Parathyroid adenoma (tissue), 2 donors: ENCODE data around the gene IGIP.

Source experiments
- H2AFZ ChIP-seq: fragments of 300-600 bp; sonication (generic); one replicate; pipeline ENCODE4 v1.7.0; 2017; ENCODE audit warnings: antibody characterized with exemption, mild to moderate bottlenecking
- H3K27ac ChIP-seq: fragments of 300-600 bp; sonication (generic); one replicate; pipeline ENCODE4 v1.7.0; 2017
- H3K27me3 ChIP-seq: fragments of 300-600 bp; sonication (generic); one replicate; pipeline ENCODE4 v1.7.0; 2017; ENCODE audit warnings: low read length; ENCODE audit not compliant: control insufficient read depth, insufficient read depth
- H3K36me3 ChIP-seq: fragments of 300-600 bp; sonication (generic); one replicate; pipeline ENCODE4 v1.7.0; 2017; ENCODE audit warnings: low read length; ENCODE audit not compliant: control insufficient read depth, insufficient read depth
- H3K4me1 ChIP-seq: fragments of 300-600 bp; sonication (generic); one replicate; pipeline ENCODE4 v1.7.0; 2017; ENCODE audit warnings: control low read depth
- H3K4me2 ChIP-seq: fragments of 300-600 bp; sonication (generic); one replicate; pipeline ENCODE4 v1.7.0; 2017; ENCODE audit warnings: low read length
- H3K4me3 ChIP-seq: fragments of 300-600 bp; sonication (generic); one replicate; pipeline ENCODE4 v1.7.0; 2017; ENCODE audit warnings: low read depth, low read length
- H3K79me2 ChIP-seq: fragments of 300-600 bp; sonication (generic); one replicate; pipeline ENCODE4 v1.7.0; 2017; ENCODE audit warnings: control low read depth
- H3K9ac ChIP-seq: fragments of 300-600 bp; sonication (generic); one replicate; pipeline ENCODE4 v1.7.0; 2017; ENCODE audit warnings: mild to moderate bottlenecking
- H3K9me3 ChIP-seq: fragments of 300-600 bp; sonication (generic); one replicate; pipeline ENCODE4 v1.7.0; 2017; ENCODE audit warnings: low read length; ENCODE audit not compliant: control insufficient read depth
- TF ChIP-seq, protein P1 (sequence below): fragments of 300-600 bp; sonication (generic); IDR thresholded peaks from one replicate; pipeline ENCODE4 v1.7.0; 2017; ENCODE audit warnings: antibody characterized with exemption, mild to moderate bottlenecking
- donor health status: primary hyperparathyroidism.

The IGIP gene

GRCh38 chr5:140115186-140115500 is 10.6 kb upstream of the IGIP start:
- no peaks in the 10 kb centered on the region for H3K9me3 ChIP-seq
- H3K4me1 ChIP-seq: peaks cover 36% of the 10 kb centered on the region
- H2AFZ ChIP-seq: no peak overlapping the region
- H3K4me3 ChIP-seq: peak overlapping the region; percentile 74
- peak overlapping the region; percentile 93 for H3K27ac ChIP-seq
- no peaks in the 10 kb centered on the region for H3K27me3 ChIP-seq
- H3K36me3 ChIP-seq: no peaks in the 10 kb centered on the region
- H3K79me2 ChIP-seq: peaks cover 28% of the 10 kb centered on the region
- TF ChIP-seq, protein P1, sequence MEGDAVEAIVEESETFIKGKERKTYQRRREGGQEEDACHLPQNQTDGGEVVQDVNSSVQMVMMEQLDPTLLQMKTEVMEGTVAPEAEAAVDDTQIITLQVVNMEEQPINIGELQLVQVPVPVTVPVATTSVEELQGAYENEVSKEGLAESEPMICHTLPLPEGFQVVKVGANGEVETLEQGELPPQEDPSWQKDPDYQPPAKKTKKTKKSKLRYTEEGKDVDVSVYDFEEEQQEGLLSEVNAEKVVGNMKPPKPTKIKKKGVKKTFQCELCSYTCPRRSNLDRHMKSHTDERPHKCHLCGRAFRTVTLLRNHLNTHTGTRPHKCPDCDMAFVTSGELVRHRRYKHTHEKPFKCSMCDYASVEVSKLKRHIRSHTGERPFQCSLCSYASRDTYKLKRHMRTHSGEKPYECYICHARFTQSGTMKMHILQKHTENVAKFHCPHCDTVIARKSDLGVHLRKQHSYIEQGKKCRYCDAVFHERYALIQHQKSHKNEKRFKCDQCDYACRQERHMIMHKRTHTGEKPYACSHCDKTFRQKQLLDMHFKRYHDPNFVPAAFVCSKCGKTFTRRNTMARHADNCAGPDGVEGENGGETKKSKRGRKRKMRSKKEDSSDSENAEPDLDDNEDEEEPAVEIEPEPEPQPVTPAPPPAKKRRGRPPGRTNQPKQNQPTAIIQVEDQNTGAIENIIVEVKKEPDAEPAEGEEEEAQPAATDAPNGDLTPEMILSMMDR: no peak
- no peak overlapping the region for H3K9ac ChIP-seq
- H3K4me2 ChIP-seq: peak overlapping the region; percentile 90

DNA sequence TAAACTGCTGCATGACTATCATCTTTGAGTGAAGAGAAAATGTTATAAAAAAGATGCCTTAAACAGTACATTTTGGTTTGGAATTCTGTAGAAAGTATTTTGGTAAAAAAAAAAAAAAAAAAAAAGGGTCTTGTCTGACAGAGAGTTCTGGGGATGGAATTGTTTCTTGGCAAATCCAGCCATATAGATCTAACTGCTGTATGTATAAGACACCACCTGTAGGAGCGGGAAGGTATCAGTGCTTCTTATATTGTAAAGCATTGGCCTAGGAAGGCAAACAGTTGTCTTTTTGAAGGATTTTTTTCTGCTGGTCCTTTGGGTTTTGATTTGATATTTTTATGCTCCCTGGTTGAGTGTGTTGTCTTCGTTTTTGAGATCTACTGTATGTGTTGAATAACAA is 9.0 kb upstream of the IGIP start:
- Histone ChIP-seq H3K4me3 (no peak overlapping the region), H3K4me1 (peaks cover 36% of the 10 kb centered on the region)

GRCh38 chr5:140117523-140117922 is 8.2 kb upstream of the IGIP start:
- Histone ChIP-seq H2AFZ (no peak overlapping the region), H3K4me3 (no peak overlapping the region), H3K36me3 (no peaks in the 10 kb centered on the region), H3K27ac (no peak overlapping the region), H3K4me1 (peaks cover 35% of the 10 kb centered on the region), H3K27me3 (no peaks in the 10 kb centered on the region), H3K9ac (no peak overlapping the region), H3K79me2 (peaks cover 33% of the 10 kb centered on the region), H3K9me3 (no peaks in the 10 kb centered on the region), H3K4me2 (peak overlapping the region; percentile 3)
- TF ChIP-seq, protein P1: no peak

More for the DNA sequence above, 9.0 kb upstream of the IGIP start:
- Histone ChIP-seq H3K4me2 (peak overlapping the region; percentile 3), H3K79me2 (peaks cover 29% of the 10 kb centered on the region), H3K9ac (no peak overlapping the region), H3K9me3 (no peaks in the 10 kb centered on the region), H2AFZ (no peak overlapping the region), H3K27ac (no peak overlapping the region), H3K27me3 (no peaks in the 10 kb centered on the region), H3K36me3 (no peaks in the 10 kb centered on the region)
- TF ChIP-seq, protein P1: no peak

GRCh38 chr5:140118302-140118936 is 7.3 kb upstream of the IGIP start:
- no peaks in the 10 kb centered on the region for H3K36me3 ChIP-seq
- H3K4me1 ChIP-seq: peaks cover 30% of the 10 kb centered on the region
- H3K4me3 ChIP-seq: no peak overlapping the region
- no peak overlapping the region for H3K9ac ChIP-seq
- H3K27me3 ChIP-seq: no peaks in the 10 kb centered on the region
- no peak overlapping the region for H2AFZ ChIP-seq
- H3K4me2 ChIP-seq: peak overlapping the region; percentile 42
- peaks cover 24% of the 10 kb centered on the region for H3K79me2 ChIP-seq
- peak overlapping the region; percentile 2 for H3K27ac ChIP-seq
- TF ChIP-seq, protein P1: no peak
- no peaks in the 10 kb centered on the region for H3K9me3 ChIP-seq

DNA sequence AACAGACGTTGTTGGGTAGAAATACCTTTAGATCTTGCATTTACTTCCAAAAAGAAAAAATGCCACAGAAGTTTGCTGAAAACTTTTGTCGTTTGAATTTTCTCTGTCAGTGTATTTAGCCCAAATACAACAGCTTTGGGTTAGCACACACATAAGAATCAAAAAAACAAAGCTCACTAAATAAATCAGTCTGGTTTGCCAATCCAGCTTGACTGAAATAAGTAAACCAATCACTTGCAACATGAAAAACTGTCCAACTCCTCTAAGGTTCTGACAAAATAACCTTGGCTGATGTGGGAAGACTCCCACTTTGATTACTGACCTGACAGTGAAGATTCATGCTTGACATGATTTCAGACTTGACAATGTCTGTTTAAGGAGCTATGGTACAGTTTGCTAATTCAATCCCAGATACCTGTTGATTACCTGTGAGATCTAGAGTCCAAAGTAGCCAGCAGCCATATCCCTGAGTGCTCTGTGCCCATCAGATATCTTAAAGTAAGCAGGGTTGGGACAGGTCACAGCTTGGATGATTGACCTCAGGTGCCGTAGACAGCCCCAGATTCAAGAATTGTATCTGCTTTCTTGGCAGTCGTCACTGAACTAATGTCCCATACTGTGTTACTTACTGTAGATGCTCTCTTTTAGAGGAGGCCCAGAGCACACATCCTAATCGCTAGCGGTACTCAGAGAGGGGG is 727 bp downstream of the IGIP start:
- Histone ChIP-seq H3K79me2 (peaks cover 38% of the 10 kb centered on the region), H3K27me3 (no peaks in the 10 kb centered on the region), H2AFZ (no peak overlapping the region), H3K4me2 (peak overlapping the region; percentile 35), H3K9me3 (no peaks in the 10 kb centered on the region), H3K4me1 (no peaks in the 10 kb centered on the region), H3K27ac (no peak overlapping the region), H3K36me3 (no peaks in the 10 kb centered on the region), H3K4me3 (no peak overlapping the region), H3K9ac (no peak overlapping the region)
- TF ChIP-seq, protein P1: no peak
